Kidney epithelial cell (primary cell): ENCODE data around the gene COPS6. TPM values are rescaled to one million over a fixed set of nuclear protein-coding genes. Genes with fewer than 3 reads are reported as not detected.

Source experiments
- DNase-seq: peaks from one replicate; pipeline ENCODE4 v3.0.0-alpha.2; 2010; ENCODE audit warnings: low read depth
- H3K27me3 ChIP-seq: 2 replicates; pipeline ENCODE4 v1.6.0; 2011; ENCODE audit warnings: low read length; ENCODE audit not compliant: control insufficient read depth, insufficient read depth
- H3K36me3 ChIP-seq: 2 replicates; pipeline ENCODE4 v1.5.1; 2011; ENCODE audit warnings: low read length; ENCODE audit not compliant: control insufficient read depth, insufficient read depth
- H3K4me3 ChIP-seq: 2 replicates; pipeline ENCODE4 v1.5.1; 2011; ENCODE audit warnings: low read depth, mild to moderate bottlenecking, control low read depth, low read length
- CTCF ChIP-seq: IDR thresholded peaks from 2 replicates; pipeline ENCODE4 v1.5.1; 2011; ENCODE audit warnings: mild to moderate bottlenecking, moderate library complexity, low read length, control low read depth, inconsistent platforms; ENCODE audit not compliant: insufficient read depth, poor library complexity, severe bottlenecking
- total RNA-seq: library from RNA; depleted of rRNA; stranded (reverse); fragments of >200 nt; gene quantifications from 2 replicates; pipeline ENCODE4 v1.2.3, GENCODE V29; 2015

COPS6 gene
- total RNA-seq, 1 donor from 2014 or later, result 45.2 TPM

- H3K36me3 ChIP-seq, result no peaks in the 10 kb centered on the region
- TF ChIP-seq CTCF, result no peak
- no peak for DNase-seq
- no peaks in the 10 kb centered on the region for H3K27me3 ChIP-seq
- H3K4me3 ChIP-seq, result no peak overlapping the region
Observed at GRCh38 chr7:100122568-100122967, 33.8 kb downstream of the COPS6 start.

GRCh38 chr7:100124301-100125230, 35.8 kb downstream of the COPS6 start:
- H3K36me3 ChIP-seq, result no peaks in the 10 kb centered on the region
- TF ChIP-seq CTCF, result no peak
- no peak overlapping the region for H3K4me3 ChIP-seq
- no peak for DNase-seq
- no peaks in the 10 kb centered on the region for H3K27me3 ChIP-seq

- DNase-seq, result peak; percentile 26
- Histone ChIP-seq H3K36me3 (no peaks in the 10 kb centered on the region), H3K27me3 (no peaks in the 10 kb centered on the region), H3K4me3 (peak overlapping the region; percentile 64)
- no peak for TF ChIP-seq CTCF
Observed at GRCh38 chr7:100126239-100126930, 37.6 kb downstream of the COPS6 start.

- TF ChIP-seq CTCF, result no peak
- no peaks in the 10 kb centered on the region for H3K36me3 ChIP-seq
- peak; percentile 37 for DNase-seq
- H3K27me3 ChIP-seq, result no peaks in the 10 kb centered on the region
- H3K4me3 ChIP-seq, result peak within 1 kb of the TSS; percentile 64
Observed at GRCh38 chr7:100126931-100127865, 38.4 kb downstream of the COPS6 start, which contains the start of gene MBLAC1. Gene MBLAC1 (plus strand): TSS chr7:100126967. CDS start chr7:100127396, 429 bp downstream.

- no peak for DNase-seq
Observed at GRCh38 chr7:100127866-100128636, 39.3 kb downstream of the COPS6 start.

More at GRCh38 chr7:100127866-100128636, 39.3 kb downstream of the COPS6 start:
- no peak for TF ChIP-seq CTCF
- H3K36me3 ChIP-seq, result no peaks in the 10 kb centered on the region
- no peaks in the 10 kb centered on the region for H3K27me3 ChIP-seq
- H3K4me3 ChIP-seq, result peak overlapping the region; percentile 64
